Mucosa of descending colon (tissue), 3 donors: Measurements from ENCODE around the gene RPRM. TPM values are rescaled to one million over a fixed set of nuclear protein-coding genes. Genes with fewer than 3 reads are reported as not detected.

Experiments used
- ATAC-seq: fragments of 200-7000 bp; cut with Tn5 transposase; one replicate; pipeline ENCODE4 v1.9.1; 2020; ENCODE audit warnings: mild to moderate bottlenecking, moderate library complexity
- DNase-seq, 3 donors: peaks; one replicate each; pipeline ENCODE4 v3.0.0-alpha.2; 2020
- H3K36me3 ChIP-seq: fragments of 200-600 bp; one replicate; pipeline ENCODE4 v1.8.0; 2021; ENCODE audit warnings: low read depth, mild to moderate bottlenecking
- H3K4me1 ChIP-seq: fragments of 200-600 bp; one replicate; pipeline ENCODE4 v1.8.0; 2021; ENCODE audit warnings: low read depth, mild to moderate bottlenecking
- H3K4me3 ChIP-seq: fragments of 200-600 bp; one replicate; pipeline ENCODE4 v1.8.0; 2021; ENCODE audit warnings: mild to moderate bottlenecking
- H3K9me3 ChIP-seq: fragments of 200-600 bp; one replicate; pipeline ENCODE4 v1.8.0; 2021; ENCODE audit warnings: mild to moderate bottlenecking
- CTCF ChIP-seq: fragments of 200-600 bp; IDR thresholded peaks from one replicate; pipeline ENCODE4 v1.8.0; 2022; ENCODE audit warnings: antibody characterized with exemption, mild to moderate bottlenecking
- intact Hi-C, 2 donors: fragments of 100-400 bp; cut with DNase I in 1 of 2; cut with micrococcal nuclease in 1 of 2; formaldehyde crosslinking; loops; one replicate each; pipeline versions ENCODE4 v1.11.0 to v1.11.1; 2022; cut with DNase I, micrococcal nuclease
- total RNA-seq, 3 donors: library from RNA; stranded (reverse); fragmentation: NEBNext Ultra II Directional in 2 of 3; extraction: Animal tissue kit (Norgen Biotek cat#: 25700) in 2 of 3; gene quantifications; one replicate each; pipeline versions ENCODE4 v1.2.1 to v1.2.4, GENCODE V29; 2021 to 2023
- donor health status: DM: no; HTN: no; CAD: no; lungs with moderate emphysema.
- donor health status: DM: no; HTN: no; CAD: no.
- donor health status: DM: no; HTN: yes; CAD: no.

Gene RPRM
- total RNA-seq, 3 donors from 2014 or later: 2.5 to 9.2 TPM; not detected in 1

- ATAC-seq (no peak), DNase-seq (no peak)
- Histone ChIP-seq H3K9me3 (no peaks in the 10 kb centered on the region), H3K36me3 (no peaks in the 10 kb centered on the region), H3K4me3 (no peak overlapping the region), H3K4me1 (no peaks in the 10 kb centered on the region)
- no peak for TF ChIP-seq CTCF
- intact Hi-C loops: no loop called here
Observed at GRCh38 chr2:153499439-153499838, 20.9 kb upstream of the RPRM start.

GRCh38 chr2:153497938-153498629, 19.5 kb upstream of the RPRM start:
- no peaks in the 10 kb centered on the region for H3K36me3 ChIP-seq
- no peak for TF ChIP-seq CTCF
- no peak for DNase-seq
- no peak overlapping the region for H3K4me3 ChIP-seq
- intact Hi-C loops: no loop called here
- ATAC-seq: no peak
- no peaks in the 10 kb centered on the region for H3K9me3 ChIP-seq
- H3K4me1 ChIP-seq: no peaks in the 10 kb centered on the region

GRCh38 chr2:153495725-153496124, 17.2 kb upstream of the RPRM start:
- Histone ChIP-seq H3K9me3 (no peaks in the 10 kb centered on the region), H3K36me3 (no peaks in the 10 kb centered on the region), H3K4me1 (no peaks in the 10 kb centered on the region), H3K4me3 (no peak overlapping the region)
- ATAC-seq: no peak
- TF ChIP-seq CTCF: no peak
- no peak for DNase-seq
- intact Hi-C loops: no loop called here

GRCh38 chr2:153488072-153488471, 9.5 kb upstream of the RPRM start:
- no peaks in the 10 kb centered on the region for H3K4me1 ChIP-seq
- H3K4me3 ChIP-seq: no peak overlapping the region
- intact Hi-C loops: no loop called here
- no peaks in the 10 kb centered on the region for H3K36me3 ChIP-seq
- DNase-seq: no peak
- TF ChIP-seq CTCF: no peak
- no peaks in the 10 kb centered on the region for H3K9me3 ChIP-seq
- ATAC-seq: no peak

GRCh38 chr2:153487448-153487847, 8.9 kb upstream of the RPRM start:
- Histone ChIP-seq H3K4me1 (no peaks in the 10 kb centered on the region), H3K9me3 (no peaks in the 10 kb centered on the region), H3K4me3 (no peak overlapping the region), H3K36me3 (no peaks in the 10 kb centered on the region)
- ATAC-seq (no peak), DNase-seq (no peak)
- intact Hi-C loops: no loop called here
- no peak for TF ChIP-seq CTCF
